HEK293 (cell line): ENCODE measurements around the gene CACNA1C.

ENCODE experiments used
- ZFP69B ChIP-seq: fragments of 450-650 bp; formaldehyde crosslinking; IDR thresholded peaks from 2 replicates; pipeline ENCODE4 v1.5.1; 2016; ENCODE audit warnings: missing biosample characterization, missing genetic modification characterization
- ZNF544 ChIP-seq: fragments of 450-650 bp; formaldehyde crosslinking; IDR thresholded peaks from 2 replicates; pipeline ENCODE4 v1.5.0; 2017; ENCODE audit warnings: missing biosample characterization, missing genetic modification characterization
- ZNF621 ChIP-seq: fragments of 450-650 bp; formaldehyde crosslinking; IDR thresholded peaks from 2 replicates; pipeline ENCODE4 v1.5.1; 2017; ENCODE audit warnings: missing biosample characterization, missing genetic modification characterization
- ZNF843 ChIP-seq: fragments of 450-650 bp; formaldehyde crosslinking; IDR thresholded peaks from 2 replicates; pipeline ENCODE4 v1.5.1; 2016; ENCODE audit warnings: missing biosample characterization, missing genetic modification characterization
- TF ChIP-seq, protein P1 (sequence below): fragments of 450-650 bp; formaldehyde crosslinking; IDR thresholded peaks from 2 replicates; pipeline ENCODE4 v1.5.1; 2016; ENCODE audit warnings: missing biosample characterization, missing genetic modification characterization

- TF ChIP-seq ZNF843: no peak
- TF ChIP-seq, protein P1, sequence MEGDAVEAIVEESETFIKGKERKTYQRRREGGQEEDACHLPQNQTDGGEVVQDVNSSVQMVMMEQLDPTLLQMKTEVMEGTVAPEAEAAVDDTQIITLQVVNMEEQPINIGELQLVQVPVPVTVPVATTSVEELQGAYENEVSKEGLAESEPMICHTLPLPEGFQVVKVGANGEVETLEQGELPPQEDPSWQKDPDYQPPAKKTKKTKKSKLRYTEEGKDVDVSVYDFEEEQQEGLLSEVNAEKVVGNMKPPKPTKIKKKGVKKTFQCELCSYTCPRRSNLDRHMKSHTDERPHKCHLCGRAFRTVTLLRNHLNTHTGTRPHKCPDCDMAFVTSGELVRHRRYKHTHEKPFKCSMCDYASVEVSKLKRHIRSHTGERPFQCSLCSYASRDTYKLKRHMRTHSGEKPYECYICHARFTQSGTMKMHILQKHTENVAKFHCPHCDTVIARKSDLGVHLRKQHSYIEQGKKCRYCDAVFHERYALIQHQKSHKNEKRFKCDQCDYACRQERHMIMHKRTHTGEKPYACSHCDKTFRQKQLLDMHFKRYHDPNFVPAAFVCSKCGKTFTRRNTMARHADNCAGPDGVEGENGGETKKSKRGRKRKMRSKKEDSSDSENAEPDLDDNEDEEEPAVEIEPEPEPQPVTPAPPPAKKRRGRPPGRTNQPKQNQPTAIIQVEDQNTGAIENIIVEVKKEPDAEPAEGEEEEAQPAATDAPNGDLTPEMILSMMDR (tag by site-specific recombination): no peak
- TF ChIP-seq ZNF621 (tag by site-specific recombination): no peak
- no peak for TF ChIP-seq ZNF544
- TF ChIP-seq ZFP69B (tag by site-specific recombination): no peak
Measured at GRCh38 chr12:2076196-2076570, 23.4 kb downstream of the CACNA1C start.
